ENCODE measurements around the gene DGCR6L. TPM values are rescaled to one million over a fixed set of nuclear protein-coding genes. Genes with fewer than 3 reads are reported as not detected.
"Not testable (repeated sequence)": the region's sequence is repeated elsewhere in the genome, so short reads cannot be mapped to it uniquely, and the experiment has no call there.

The DGCR6L gene
- total RNA-seq, 1 experiment from 2014 or later: 68.5 TPM

DNA sequence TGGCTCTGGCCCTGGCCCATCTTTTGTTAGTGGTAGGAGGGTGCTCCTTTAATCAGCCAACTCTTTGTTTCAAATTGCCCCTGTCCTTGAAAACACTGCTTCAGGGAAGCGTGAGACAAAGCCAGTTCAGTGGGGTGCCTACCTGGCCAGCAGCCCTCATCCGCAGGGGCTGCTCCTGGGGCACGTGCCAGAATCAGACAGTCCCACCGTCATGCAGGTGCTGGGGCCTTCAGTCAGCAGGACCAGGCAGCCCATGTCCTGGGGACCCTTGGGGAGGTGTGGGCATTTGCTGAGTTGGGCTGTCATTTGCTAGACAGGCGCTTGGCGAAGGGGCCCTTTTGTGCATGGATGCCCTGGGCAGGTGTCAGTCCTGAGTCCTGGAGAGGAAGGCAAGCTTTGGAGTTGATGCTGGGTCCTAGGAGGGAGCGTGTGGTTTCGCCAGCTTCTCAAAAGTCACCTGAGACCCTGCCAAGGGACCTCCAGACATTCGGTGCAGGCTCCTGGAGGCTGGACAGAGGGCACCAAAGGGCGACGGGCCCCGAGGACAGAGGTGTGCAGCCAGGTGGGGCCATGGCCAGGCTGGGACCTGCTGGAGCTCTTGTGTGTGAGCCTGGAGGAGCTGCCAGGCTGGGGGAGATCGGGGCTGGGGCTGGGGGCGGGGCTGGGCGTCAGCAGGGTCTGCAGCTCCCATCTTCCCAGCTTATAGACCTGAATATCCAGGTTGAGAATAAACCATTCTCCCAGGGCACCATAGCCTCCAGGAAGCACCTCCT is 36.8 kb downstream of the DGCR6L start (continued):
- TF ChIP-seq PRDM15 (CRISPR knock-in tag; IDR thresholded peaks at IDR 0.05): no peak
- no peak for TF ChIP-seq ZNF138 (CRISPR knock-in tag; conservative IDR thresholded peaks at IDR 0.05)
- no peak for TF ChIP-seq NFE2L1 (CRISPR knock-in tag; IDR thresholded peaks at IDR 0.05)
- no peak for TF ChIP-seq PREB (CRISPR knock-in tag; IDR thresholded peaks at IDR 0.05; ENCODE audit: borderline replicate concordance)
- no peak for TF ChIP-seq TP53 (CRISPR knock-in tag; IDR thresholded peaks at IDR 0.05)
- TF ChIP-seq SP1 (CRISPR knock-in tag; conservative IDR thresholded peaks at IDR 0.05): no peak
- no peak for TF ChIP-seq IRF2 (CRISPR knock-in tag; IDR thresholded peaks at IDR 0.05; ENCODE audit: borderline replicate concordance, low read depth)

DNA sequence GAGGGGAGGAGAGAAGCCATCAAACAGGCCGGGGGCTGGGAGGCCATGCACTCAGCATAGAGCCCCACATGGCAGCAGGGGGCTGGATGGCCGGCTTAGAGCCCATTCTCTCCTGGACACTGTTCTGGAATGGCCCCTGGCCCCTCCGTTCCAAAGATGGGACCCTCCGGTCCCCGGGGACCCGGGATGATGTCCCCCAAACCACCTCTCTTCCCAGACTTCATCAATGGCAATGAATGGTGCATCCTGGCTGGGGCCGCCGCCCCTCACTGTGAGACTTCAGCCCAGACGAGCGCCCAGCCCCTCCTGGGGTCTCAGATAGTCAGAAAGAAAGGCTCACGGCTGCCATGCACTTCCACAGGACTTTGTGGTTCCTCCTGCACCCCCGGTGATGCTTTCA is 38.0 kb downstream of the DGCR6L start:
- ChIA-PET POLR2A (no interaction called here), CTCF (interaction anchor here (1.2 to 3.6 kb wide), 2 partner anchors 43 to 125 kb away, joined by 5 to 43 read pairs; no protein-coding TSS in a partner anchor)
- Mint-ChIP-seq H3K4me1 (no peaks in the 10 kb centered on the region), H3K9me3 (no peaks in the 10 kb centered on the region), H3K27me3 (ENCODE audit: low read depth) (no peaks in the 10 kb centered on the region), H3K4me3 (no peak overlapping the region), H3K27ac (no peak overlapping the region), H3K36me3 (no peaks in the 10 kb centered on the region)
- DNase-seq (ENCODE audit: low spot score) (no peak), ATAC-seq (no peak)
- TF ChIP-seq TCF7 (CRISPR knock-in tag; IDR thresholded peaks at IDR 0.05; ENCODE audit: low read depth): no peak
- TF ChIP-seq ZNF512 (CRISPR knock-in tag; IDR thresholded peaks at IDR 0.05; ENCODE audit: borderline replicate concordance): no peak
- TF ChIP-seq ZNF532 (CRISPR knock-in tag; IDR thresholded peaks at IDR 0.05; ENCODE audit: borderline replicate concordance): no peak
- no peak for TF ChIP-seq GTF2I (CRISPR knock-in tag; conservative IDR thresholded peaks at IDR 0.05)
- no peak for TF ChIP-seq TEAD4 (CRISPR knock-in tag; IDR thresholded peaks at IDR 0.05)
- TF ChIP-seq E2F1 (CRISPR knock-in tag; IDR thresholded peaks at IDR 0.05): no peak
- TF ChIP-seq, protein P1, sequence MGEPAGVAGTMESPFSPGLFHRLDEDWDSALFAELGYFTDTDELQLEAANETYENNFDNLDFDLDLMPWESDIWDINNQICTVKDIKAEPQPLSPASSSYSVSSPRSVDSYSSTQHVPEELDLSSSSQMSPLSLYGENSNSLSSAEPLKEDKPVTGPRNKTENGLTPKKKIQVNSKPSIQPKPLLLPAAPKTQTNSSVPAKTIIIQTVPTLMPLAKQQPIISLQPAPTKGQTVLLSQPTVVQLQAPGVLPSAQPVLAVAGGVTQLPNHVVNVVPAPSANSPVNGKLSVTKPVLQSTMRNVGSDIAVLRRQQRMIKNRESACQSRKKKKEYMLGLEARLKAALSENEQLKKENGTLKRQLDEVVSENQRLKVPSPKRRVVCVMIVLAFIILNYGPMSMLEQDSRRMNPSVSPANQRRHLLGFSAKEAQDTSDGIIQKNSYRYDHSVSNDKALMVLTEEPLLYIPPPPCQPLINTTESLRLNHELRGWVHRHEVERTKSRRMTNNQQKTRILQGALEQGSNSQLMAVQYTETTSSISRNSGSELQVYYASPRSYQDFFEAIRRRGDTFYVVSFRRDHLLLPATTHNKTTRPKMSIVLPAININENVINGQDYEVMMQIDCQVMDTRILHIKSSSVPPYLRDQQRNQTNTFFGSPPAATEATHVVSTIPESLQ (CRISPR knock-in tag; IDR thresholded peaks at IDR 0.05): no peak
- TF ChIP-seq FOXK1 (CRISPR knock-in tag; IDR thresholded peaks at IDR 0.05): no peak
- TF ChIP-seq SMAD3 (CRISPR knock-in tag; IDR thresholded peaks at IDR 0.05; ENCODE audit: borderline replicate concordance): no peak
- no peak for TF ChIP-seq ZBTB43 (CRISPR knock-in tag; IDR thresholded peaks at IDR 0.05)

- CTCF ChIA-PET: interaction anchor here (1.2 kb wide), 1 partner anchor 42 kb away, joined by 5 read pairs; no protein-coding TSS in a partner anchor
- H3K27ac Mint-ChIP-seq; H3K27me3 Mint-ChIP-seq (ENCODE audit: low read depth); POLR2A ChIA-PET; DNase-seq (ENCODE audit: low spot score); H3K4me3 Mint-ChIP-seq; H3K4me1 Mint-ChIP-seq; H3K36me3 Mint-ChIP-seq; ATAC-seq; H3K9me3 Mint-ChIP-seq: not testable (repeated sequence)
Observed at GRCh38 chr22:20281473-20281872, 38.4 kb downstream of the DGCR6L start.

Data from WTC11 (cell line).